B cell (primary cell): Measurements from ENCODE around the gene TEP1.

Source experiments
- EZH2 ChIP-seq: IDR thresholded peaks from 2 replicates; pipeline ENCODE4 v1.6.1; 2012; ENCODE audit warnings: borderline replicate concordance, low read depth, mild to moderate bottlenecking, moderate library complexity, low read length; ENCODE audit not compliant: insufficient read depth, poor library complexity, severe bottlenecking
- TF ChIP-seq, protein P1 (sequence below): fragments of 200-600 bp; IDR thresholded peaks from one replicate; pipeline ENCODE4 v1.8.0; 2022; ENCODE audit warnings: antibody characterized with exemption, mild to moderate bottlenecking

DNA sequence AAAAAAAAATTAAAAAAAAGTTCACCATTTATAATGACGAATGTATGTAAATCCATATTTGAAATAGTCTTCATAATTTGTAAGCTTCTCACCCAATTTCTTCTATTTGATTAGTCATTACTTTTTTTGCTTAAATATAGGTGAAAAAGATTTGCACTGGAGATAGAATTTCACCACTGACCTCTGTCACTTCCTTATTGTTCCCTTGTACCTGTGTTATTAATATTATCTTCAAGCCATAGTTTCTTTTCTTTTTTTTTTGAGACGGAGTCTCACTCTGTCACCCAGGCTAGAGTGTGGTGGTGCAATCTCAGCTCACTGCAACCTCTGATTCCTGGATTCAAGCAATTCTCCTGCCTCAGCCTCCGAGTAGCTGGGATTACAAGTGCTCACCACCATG, 15.8 kb downstream of the TEP1 start:
- TF ChIP-seq, protein P1, sequence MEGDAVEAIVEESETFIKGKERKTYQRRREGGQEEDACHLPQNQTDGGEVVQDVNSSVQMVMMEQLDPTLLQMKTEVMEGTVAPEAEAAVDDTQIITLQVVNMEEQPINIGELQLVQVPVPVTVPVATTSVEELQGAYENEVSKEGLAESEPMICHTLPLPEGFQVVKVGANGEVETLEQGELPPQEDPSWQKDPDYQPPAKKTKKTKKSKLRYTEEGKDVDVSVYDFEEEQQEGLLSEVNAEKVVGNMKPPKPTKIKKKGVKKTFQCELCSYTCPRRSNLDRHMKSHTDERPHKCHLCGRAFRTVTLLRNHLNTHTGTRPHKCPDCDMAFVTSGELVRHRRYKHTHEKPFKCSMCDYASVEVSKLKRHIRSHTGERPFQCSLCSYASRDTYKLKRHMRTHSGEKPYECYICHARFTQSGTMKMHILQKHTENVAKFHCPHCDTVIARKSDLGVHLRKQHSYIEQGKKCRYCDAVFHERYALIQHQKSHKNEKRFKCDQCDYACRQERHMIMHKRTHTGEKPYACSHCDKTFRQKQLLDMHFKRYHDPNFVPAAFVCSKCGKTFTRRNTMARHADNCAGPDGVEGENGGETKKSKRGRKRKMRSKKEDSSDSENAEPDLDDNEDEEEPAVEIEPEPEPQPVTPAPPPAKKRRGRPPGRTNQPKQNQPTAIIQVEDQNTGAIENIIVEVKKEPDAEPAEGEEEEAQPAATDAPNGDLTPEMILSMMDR, result no peak
- TF ChIP-seq EZH2, result no peak
